Activated naive CD8-positive, alpha-beta T cell treated with anti-CD3 and anti-CD28 coated beads, Interleukin-2, amount 10 ng/mL, durations not matched to agents 7 days and 5 days (primary cell): ENCODE results near the gene CDK5RAP2. TPM values are rescaled to one million over a fixed set of nuclear protein-coding genes. Genes with fewer than 3 reads are reported as not detected.

Experiments
- ATAC-seq: fragments of 150-1000 bp; cut with Tn5 transposase; one replicate; pipeline ENCODE4 v1.10.0; 2021; ENCODE audit warnings: low read depth, moderate library complexity
- POLR2A ChIA-PET: fragments of 350-600 bp; sonication (Branson Sonifier 250); formaldehyde crosslinking; loops from one replicate; lab custom pipeline; 2021; ENCODE audit warnings: antibody characterized with exemption; lab: Charles Lee
- DNase-seq: peaks from one replicate; pipeline ENCODE4 v3.0.0; 2021
- H3K27ac Mint-ChIP-seq: one replicate; pipeline ENCODE4 v1.8.0; 2022; ENCODE audit warnings: mild to moderate bottlenecking, mixed read lengths
- H3K27me3 Mint-ChIP-seq: one replicate; pipeline ENCODE4 v1.8.0; 2022; ENCODE audit warnings: mild to moderate bottlenecking, moderate library complexity, mixed read lengths
- H3K36me3 Mint-ChIP-seq: one replicate; pipeline ENCODE4 v1.8.0; 2021; ENCODE audit warnings: mild to moderate bottlenecking, mixed read lengths
- H3K4me1 Mint-ChIP-seq: one replicate; pipeline ENCODE4 v1.8.0; 2021; ENCODE audit warnings: mixed read lengths
- H3K4me3 Mint-ChIP-seq: one replicate; pipeline ENCODE4 v1.8.0; 2022; ENCODE audit warnings: mild to moderate bottlenecking, moderate library complexity, mixed read lengths
- H3K9me3 Mint-ChIP-seq: one replicate; pipeline ENCODE4 v1.8.0; 2021; ENCODE audit warnings: mixed read lengths
- total RNA-seq, 2 experiments: library from RNA; stranded (reverse); gene quantifications; one replicate each; pipeline ENCODE4 v1.2.3, GENCODE V29; 2021

CDK5RAP2 gene
- total RNA-seq, 2 experiments from 2014 or later, result 113 TPM

GRCh38 chr9:120571443-120572257, 8.3 kb downstream of the CDK5RAP2 start:
- no peaks in the 10 kb centered on the region for H3K27me3 Mint-ChIP-seq
- no peak overlapping the region for H3K27ac Mint-ChIP-seq
- H3K9me3 Mint-ChIP-seq, result no peaks in the 10 kb centered on the region
- POLR2A ChIA-PET, result no interaction called here
- DNase-seq (no peak), ATAC-seq (no peak)
- H3K4me1 Mint-ChIP-seq, result peaks cover 11% of the 10 kb centered on the region
- H3K36me3 Mint-ChIP-seq, result peaks cover 34% of the 10 kb centered on the region
- no peak overlapping the region for H3K4me3 Mint-ChIP-seq

- Mint-ChIP-seq H3K27ac (no peak overlapping the region), H3K27me3 (no peaks in the 10 kb centered on the region)
These were observed 9.7 kb downstream of the CDK5RAP2 start for GRCh38 chr9:120570296-120570695.

GRCh38 chr9:120569556-120569955, 10.4 kb downstream of the CDK5RAP2 start:
- no peaks in the 10 kb centered on the region for H3K27me3 Mint-ChIP-seq
- DNase-seq (no peak), ATAC-seq (no peak)
- POLR2A ChIA-PET, result no interaction called here
- peaks cover 34% of the 10 kb centered on the region for H3K36me3 Mint-ChIP-seq
- no peaks in the 10 kb centered on the region for H3K9me3 Mint-ChIP-seq
- no peak overlapping the region for H3K27ac Mint-ChIP-seq
- H3K4me1 Mint-ChIP-seq, result peaks cover 5% of the 10 kb centered on the region
- no peak overlapping the region for H3K4me3 Mint-ChIP-seq

More at GRCh38 chr9:120570296-120570695, 9.7 kb downstream of the CDK5RAP2 start:
- H3K9me3 Mint-ChIP-seq, result no peaks in the 10 kb centered on the region
- no peak overlapping the region for H3K4me3 Mint-ChIP-seq
- H3K36me3 Mint-ChIP-seq, result peaks cover 31% of the 10 kb centered on the region
- DNase-seq (no peak), ATAC-seq (no peak)
- POLR2A ChIA-PET, result no interaction called here
- H3K4me1 Mint-ChIP-seq, result peaks cover 5% of the 10 kb centered on the region

GRCh38 chr9:120568816-120569215, 11.2 kb downstream of the CDK5RAP2 start:
- peaks cover under 1% of the 10 kb centered on the region for H3K4me1 Mint-ChIP-seq
- peaks cover 32% of the 10 kb centered on the region for H3K36me3 Mint-ChIP-seq

GRCh38 chr9:120567874-120568273, 12.1 kb downstream of the CDK5RAP2 start:
- no peaks in the 10 kb centered on the region for H3K4me1 Mint-ChIP-seq
- H3K9me3 Mint-ChIP-seq, result no peaks in the 10 kb centered on the region
- DNase-seq (no peak), ATAC-seq (no peak)
- H3K27me3 Mint-ChIP-seq, result no peaks in the 10 kb centered on the region
- peaks cover 39% of the 10 kb centered on the region for H3K36me3 Mint-ChIP-seq
- H3K4me3 Mint-ChIP-seq, result no peak overlapping the region
- POLR2A ChIA-PET, result no interaction called here
- H3K27ac Mint-ChIP-seq, result no peak overlapping the region

More at GRCh38 chr9:120568816-120569215, 11.2 kb downstream of the CDK5RAP2 start:
- DNase-seq (no peak), ATAC-seq (no peak)
- POLR2A ChIA-PET, result no interaction called here
- no peak overlapping the region for H3K27ac Mint-ChIP-seq
- H3K4me3 Mint-ChIP-seq, result no peak overlapping the region
- no peaks in the 10 kb centered on the region for H3K27me3 Mint-ChIP-seq
- no peaks in the 10 kb centered on the region for H3K9me3 Mint-ChIP-seq

GRCh38 chr9:120567081-120567480, 12.9 kb downstream of the CDK5RAP2 start:
- Mint-ChIP-seq H3K4me1 (no peaks in the 10 kb centered on the region), H3K9me3 (no peaks in the 10 kb centered on the region), H3K27me3 (no peaks in the 10 kb centered on the region), H3K36me3 (peaks cover 45% of the 10 kb centered on the region), H3K27ac (no peak overlapping the region), H3K4me3 (no peak overlapping the region)
- POLR2A ChIA-PET, result no interaction called here
- DNase-seq, result no peak
- no peak for ATAC-seq

GRCh38 chr9:120564589-120564988, 15.4 kb downstream of the CDK5RAP2 start:
- no peaks in the 10 kb centered on the region for H3K9me3 Mint-ChIP-seq
- peaks cover 44% of the 10 kb centered on the region for H3K36me3 Mint-ChIP-seq
- no peaks in the 10 kb centered on the region for H3K4me1 Mint-ChIP-seq
- no peak for ATAC-seq
- H3K27me3 Mint-ChIP-seq, result no peaks in the 10 kb centered on the region
- no peak overlapping the region for H3K27ac Mint-ChIP-seq
- no peak overlapping the region for H3K4me3 Mint-ChIP-seq
- POLR2A ChIA-PET, result no interaction called here
- DNase-seq, result no peak

- POLR2A ChIA-PET, result no interaction called here
- Mint-ChIP-seq H3K27me3 (no peaks in the 10 kb centered on the region), H3K36me3 (peaks cover 39% of the 10 kb centered on the region), H3K9me3 (no peaks in the 10 kb centered on the region), H3K4me1 (peaks cover 2% of the 10 kb centered on the region), H3K4me3 (no peak overlapping the region), H3K27ac (no peak overlapping the region)
- DNase-seq (no peak), ATAC-seq (no peak)
These were observed 17.0 kb downstream of the CDK5RAP2 start for GRCh38 chr9:120562861-120563443.

- ATAC-seq, result no peak
- H3K9me3 Mint-ChIP-seq, result no peaks in the 10 kb centered on the region
- peaks cover 2% of the 10 kb centered on the region for H3K4me1 Mint-ChIP-seq
- POLR2A ChIA-PET, result no interaction called here
- no peak overlapping the region for H3K27ac Mint-ChIP-seq
- H3K36me3 Mint-ChIP-seq, result peaks cover 40% of the 10 kb centered on the region
- DNase-seq, result no peak
- H3K27me3 Mint-ChIP-seq, result no peaks in the 10 kb centered on the region
- no peak overlapping the region for H3K4me3 Mint-ChIP-seq
These were observed 18.3 kb downstream of the CDK5RAP2 start for GRCh38 chr9:120561709-120562108.

GRCh38 chr9:120559546-120559945, 20.4 kb downstream of the CDK5RAP2 start:
- ATAC-seq (no peak), DNase-seq (no peak)
- H3K9me3 Mint-ChIP-seq, result no peaks in the 10 kb centered on the region
- H3K4me1 Mint-ChIP-seq, result peaks cover 2% of the 10 kb centered on the region
- H3K27ac Mint-ChIP-seq, result no peak overlapping the region
- no peak overlapping the region for H3K4me3 Mint-ChIP-seq
- H3K27me3 Mint-ChIP-seq, result no peaks in the 10 kb centered on the region
- H3K36me3 Mint-ChIP-seq, result peaks cover 45% of the 10 kb centered on the region
- POLR2A ChIA-PET, result no interaction called here

- ATAC-seq (no peak), DNase-seq (no peak)
- Mint-ChIP-seq H3K9me3 (no peaks in the 10 kb centered on the region), H3K36me3 (peaks cover 48% of the 10 kb centered on the region), H3K4me3 (no peak overlapping the region), H3K27me3 (no peaks in the 10 kb centered on the region), H3K27ac (no peak overlapping the region), H3K4me1 (peaks cover 2% of the 10 kb centered on the region)
- POLR2A ChIA-PET, result interaction anchor here (0.7 kb wide), 1 partner anchor 21 kb away, joined by 5 read pairs; no protein-coding TSS in a partner anchor
These were observed 21.5 kb downstream of the CDK5RAP2 start for GRCh38 chr9:120558454-120558853.

- Mint-ChIP-seq H3K4me3 (no peak overlapping the region), H3K36me3 (peaks cover 46% of the 10 kb centered on the region), H3K9me3 (no peaks in the 10 kb centered on the region), H3K4me1 (peaks cover 2% of the 10 kb centered on the region), H3K27ac (no peak overlapping the region), H3K27me3 (no peaks in the 10 kb centered on the region)
- no peak for ATAC-seq
- POLR2A ChIA-PET, result no interaction called here
- DNase-seq, result no peak
These were observed 22.8 kb downstream of the CDK5RAP2 start for GRCh38 chr9:120557205-120557604.

- Mint-ChIP-seq H3K36me3 (peaks cover 43% of the 10 kb centered on the region), H3K27ac (no peak overlapping the region), H3K9me3 (no peaks in the 10 kb centered on the region), H3K4me1 (peaks cover 2% of the 10 kb centered on the region), H3K27me3 (no peaks in the 10 kb centered on the region), H3K4me3 (no peak overlapping the region)
- DNase-seq, result no peak
- ATAC-seq, result no peak
- POLR2A ChIA-PET, result no interaction called here
These were observed 23.2 kb downstream of the CDK5RAP2 start for GRCh38 chr9:120556775-120557174.

- Mint-ChIP-seq H3K9me3 (no peaks in the 10 kb centered on the region), H3K36me3 (peaks cover 49% of the 10 kb centered on the region), H3K27me3 (no peaks in the 10 kb centered on the region), H3K27ac (no peak overlapping the region), H3K4me3 (no peak overlapping the region), H3K4me1 (peaks cover 2% of the 10 kb centered on the region)
- POLR2A ChIA-PET, result no interaction called here
- DNase-seq, result no peak
- ATAC-seq, result no peak
These were observed 24.1 kb downstream of the CDK5RAP2 start for GRCh38 chr9:120555839-120556238.
